ENCODE data around the gene DBX1. TPM values are rescaled to one million over a fixed set of nuclear protein-coding genes. Genes with fewer than 3 reads are reported as not detected.
"Not testable (repeated sequence)": the region's sequence is repeated elsewhere in the genome, so short reads cannot be mapped to it uniquely, and the experiment has no call there.

Gene DBX1
- total RNA-seq, 4 donors from 2014 or later: not detected

DNA sequence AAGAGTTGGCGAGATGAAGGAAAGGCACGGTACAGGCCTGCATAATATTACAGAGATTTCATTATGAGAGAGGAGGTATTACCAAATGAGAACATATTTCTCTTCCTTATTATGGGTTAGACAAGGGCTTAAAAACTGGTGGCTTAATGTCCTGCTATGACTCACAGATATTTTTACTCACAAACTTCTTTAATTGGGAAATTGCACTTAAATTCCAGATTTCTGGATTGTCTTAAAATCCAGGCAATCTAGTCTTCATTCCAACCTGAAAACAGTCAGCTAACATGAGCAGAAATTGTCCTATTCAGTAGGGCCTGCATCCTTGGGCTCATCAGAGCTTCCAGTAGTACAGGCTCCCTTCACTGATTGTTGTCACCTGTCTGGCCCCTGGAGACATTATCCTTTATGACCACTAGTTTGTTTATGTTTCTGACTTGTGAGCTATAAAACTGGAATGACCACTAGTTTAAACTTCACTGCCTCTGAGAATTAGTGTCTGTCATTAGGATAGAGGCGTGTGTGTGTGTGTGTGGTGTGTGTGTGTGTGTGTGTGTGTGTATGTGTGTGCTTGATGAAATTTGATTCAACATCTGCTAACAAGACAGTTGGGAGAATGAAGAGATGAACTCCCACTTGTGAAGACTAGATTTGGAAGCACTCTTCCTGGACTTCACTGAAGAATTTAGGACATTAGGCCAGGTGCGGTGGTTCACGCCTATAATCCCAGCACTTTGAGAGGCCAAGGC lies 25.1 kb downstream of the DBX1 start:
- H3K9me3 ChIP-seq: no peaks in the 10 kb centered on the region
- no peak overlapping the region for H3K27ac ChIP-seq

GRCh38 chr11:20132667-20133039 lies 27.6 kb downstream of the DBX1 start:
- H3K4me3 ChIP-seq: peak overlapping the region; percentile 51
- DNase-seq (ENCODE audit: low spot score in 2 of 2): no peak
- no peaks in the 10 kb centered on the region for H3K9me3 ChIP-seq
- no peaks in the 10 kb centered on the region for H3K36me3 ChIP-seq
- no peak overlapping the region for H3K27ac ChIP-seq
- H3K4me1 ChIP-seq: peaks cover 11% of the 10 kb centered on the region
- TF ChIP-seq, protein P1, sequence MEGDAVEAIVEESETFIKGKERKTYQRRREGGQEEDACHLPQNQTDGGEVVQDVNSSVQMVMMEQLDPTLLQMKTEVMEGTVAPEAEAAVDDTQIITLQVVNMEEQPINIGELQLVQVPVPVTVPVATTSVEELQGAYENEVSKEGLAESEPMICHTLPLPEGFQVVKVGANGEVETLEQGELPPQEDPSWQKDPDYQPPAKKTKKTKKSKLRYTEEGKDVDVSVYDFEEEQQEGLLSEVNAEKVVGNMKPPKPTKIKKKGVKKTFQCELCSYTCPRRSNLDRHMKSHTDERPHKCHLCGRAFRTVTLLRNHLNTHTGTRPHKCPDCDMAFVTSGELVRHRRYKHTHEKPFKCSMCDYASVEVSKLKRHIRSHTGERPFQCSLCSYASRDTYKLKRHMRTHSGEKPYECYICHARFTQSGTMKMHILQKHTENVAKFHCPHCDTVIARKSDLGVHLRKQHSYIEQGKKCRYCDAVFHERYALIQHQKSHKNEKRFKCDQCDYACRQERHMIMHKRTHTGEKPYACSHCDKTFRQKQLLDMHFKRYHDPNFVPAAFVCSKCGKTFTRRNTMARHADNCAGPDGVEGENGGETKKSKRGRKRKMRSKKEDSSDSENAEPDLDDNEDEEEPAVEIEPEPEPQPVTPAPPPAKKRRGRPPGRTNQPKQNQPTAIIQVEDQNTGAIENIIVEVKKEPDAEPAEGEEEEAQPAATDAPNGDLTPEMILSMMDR (IDR thresholded peaks at IDR 0.05): no peak
- no peak for TF ChIP-seq POLR2AphosphoS5 (IDR thresholded peaks at IDR 0.05)
- no peak for TF ChIP-seq POLR2A (IDR thresholded peaks at IDR 0.05)
- TF ChIP-seq EP300 (IDR thresholded peaks at IDR 0.05): no peak
- 37% methylated on average over 8 of the region's 8 CpGs for whole genome bisulfite sequencing
- peaks cover 4% of the 10 kb centered on the region for H3K27me3 ChIP-seq

More for the DNA sequence above, 25.1 kb downstream of the DBX1 start:
- Histone ChIP-seq H3K27me3 (peaks cover 4% of the 10 kb centered on the region), H3K36me3 (no peaks in the 10 kb centered on the region), H3K4me1 (peaks cover 11% of the 10 kb centered on the region), H3K4me3 (no peak overlapping the region)
- TF ChIP-seq, protein P1 (IDR thresholded peaks at IDR 0.05): no peak
- no peak for TF ChIP-seq POLR2A (IDR thresholded peaks at IDR 0.05)
- no peak for TF ChIP-seq POLR2AphosphoS5 (IDR thresholded peaks at IDR 0.05)
- TF ChIP-seq EP300 (IDR thresholded peaks at IDR 0.05): no peak
- no peak for DNase-seq (ENCODE audit: low spot score in 2 of 2)
- 86% methylated on average over 5 of the region's 5 CpGs for WGBS

- Histone ChIP-seq H3K27ac (no peak overlapping the region), H3K27me3 (peaks cover 4% of the 10 kb centered on the region), H3K36me3 (no peaks in the 10 kb centered on the region), H3K4me3 (peak overlapping the region; percentile 51), H3K4me1 (peaks cover 11% of the 10 kb centered on the region), H3K9me3 (no peaks in the 10 kb centered on the region)
- WGBS: 18% methylated on average over 29 of the region's 51 CpGs
- DNase-seq (ENCODE audit: low spot score in 2 of 2): peak in 1 of 2 donors; percentile 85
- TF ChIP-seq, protein P1 (IDR thresholded peaks at IDR 0.05): peak; percentile 60 to 78
- no peak for TF ChIP-seq POLR2AphosphoS5 (IDR thresholded peaks at IDR 0.05)
These were observed 28.2 kb downstream of the DBX1 start for GRCh38 chr11:20131788-20132666.

GRCh38 chr11:20129665-20130064 lies 30.6 kb downstream of the DBX1 start:
- Histone ChIP-seq H3K4me1 (peaks cover 11% of the 10 kb centered on the region), H3K36me3 (no peaks in the 10 kb centered on the region), H3K4me3 (no peak overlapping the region), H3K27me3 (peaks cover 4% of the 10 kb centered on the region), H3K27ac (no peak overlapping the region), H3K9me3 (no peaks in the 10 kb centered on the region)
- no peak for TF ChIP-seq POLR2A (IDR thresholded peaks at IDR 0.05)
- TF ChIP-seq, protein P1 (IDR thresholded peaks at IDR 0.05): no peak
- no peak for DNase-seq (ENCODE audit: low spot score in 2 of 2)
- 73% methylated on average over 4 of the region's 4 CpGs for WGBS

GRCh38 chr11:20128528-20128825 lies 31.8 kb downstream of the DBX1 start:
- H3K4me1 ChIP-seq: peaks cover 11% of the 10 kb centered on the region
- WGBS: 86% methylated on average over 7 of the region's 7 CpGs
- DNase-seq (ENCODE audit: low spot score in 2 of 2): not testable (repeated sequence)

More at GRCh38 chr11:20128528-20128825, 31.8 kb downstream of the DBX1 start:
- H3K4me3 ChIP-seq, H3K9me3 ChIP-seq, H3K27me3 ChIP-seq, H3K36me3 ChIP-seq, H3K27ac ChIP-seq: not testable (repeated sequence)

All from suprapubic skin (tissue), 4 donors.